ENCODE results near the gene MEX3B.

- TF ChIP-seq GATA2 (IDR thresholded peaks at IDR 0.05; ENCODE audit: low read depth, low read length), result no peak
- TF ChIP-seq GATA3 (IDR thresholded peaks at IDR 0.05; ENCODE audit: low read depth, low read length), result no peak
These were observed 25.0 kb downstream of the MEX3B start for GRCh38 chr15:82020625-82021394.

Measured in SH-SY5Y (cell line).